Prostate gland (tissue), 2 donors: Measurements from ENCODE around the gene NTMT1. TPM values are rescaled to one million over a fixed set of nuclear protein-coding genes. Genes with fewer than 3 reads are reported as not detected.

Experiments
- DNase-seq: peaks from one replicate; pipeline ENCODE4 v3.0.0-alpha.2; 2019; ENCODE audit warnings: low spot score
- H3K27ac ChIP-seq, 2 donors: fragments of 200-600 bp; sonication (generic); 2 replicates each; pipeline ENCODE4 v1.5.1; 2017 to 2019
- H3K27me3 ChIP-seq: fragments of 200-600 bp; sonication (generic); replicated peaks from 2 replicates; pipeline ENCODE4 v1.5.1; 2019; ENCODE audit not compliant: insufficient read depth
- H3K36me3 ChIP-seq, 2 donors: fragments of 200-600 bp; sonication (generic); 1 replicate in 1 of 2; 2 replicates in 1 of 2; pipeline versions ENCODE4 v1.5.1 to v1.8.1; 2017 to 2019
- H3K4me1 ChIP-seq: fragments of 200-600 bp; sonication (generic); replicated peaks from 2 replicates; pipeline ENCODE4 v1.5.1; 2019
- H3K4me3 ChIP-seq, 2 donors: fragments of 200-600 bp; sonication (generic); 2 replicates each; pipeline ENCODE4 v1.5.1; 2017 to 2019
- H3K9me3 ChIP-seq: fragments of 200-600 bp; sonication (generic); 2 replicates; pipeline ENCODE4 v1.5.1; 2017
- CTCF ChIP-seq, 4 experiments: fragments of 200-600 bp in 2 of 4; fragments of 450-650 bp in 2 of 4; sonication (generic) in 2 of 4; IDR thresholded peaks; 1 replicate in 3 of 4; 2 replicates in 1 of 4; pipeline ENCODE4 v1.5.1; 2016 to 2019; ENCODE audit warnings: antibody characterized with exemption in 4 of 4, mild to moderate bottlenecking in 2 of 4, moderate library complexity in 2 of 4
- POLR2A ChIP-seq: fragments of 450-650 bp; IDR thresholded peaks from one replicate; pipeline ENCODE4 v1.6.1; 2016; ENCODE audit warnings: antibody characterized with exemption, mild to moderate bottlenecking
- POLR2AphosphoS5 ChIP-seq: sonication (generic); formaldehyde crosslinking; IDR thresholded peaks from one replicate; pipeline ENCODE4 v1.6.1; 2017; ENCODE audit warnings: antibody characterized with exemption
- WGBS: methylation state at CpG from one replicate; pipeline ENCODE4 v1.1.5; 2018; 5-methylcytosine and 5-hydroxymethylcytosine counted together
- intact Hi-C: fragments of 100-400 bp; cut with DNase I; formaldehyde crosslinking; loops from one replicate; pipeline ENCODE4 v1.14.2; 2022
- total RNA-seq, 2 donors: library from RNA; depleted of rRNA; stranded (reverse); fragments of >200 nt; gene quantifications; one replicate each; pipeline ENCODE4 v1.1.0, GENCODE V29; 2016

Gene NTMT1
- total RNA-seq, 2 donors from 2014 or later = 25.4 to 53.7 TPM

GRCh38 chr9:129604056-129604765, 21.8 kb upstream of the NTMT1 start:
- intact Hi-C loops = loop anchor here (10.0 kb wide), 1 partner anchor 219 kb away; no protein-coding TSS in a partner anchor
- 58% methylated on average over 12 of the region's 12 CpGs for WGBS
- H3K4me1 ChIP-seq = peaks cover 3% of the 10 kb centered on the region
- no peak for DNase-seq
- no peaks in the 10 kb centered on the region for H3K27me3 ChIP-seq
- no peak for TF ChIP-seq CTCF (IDR thresholded peaks at IDR 0.05)
- TF ChIP-seq POLR2A = no peak
- no peak for TF ChIP-seq POLR2AphosphoS5
- peak overlapping the region in 1 of 2 donors; percentile 49 for H3K27ac ChIP-seq
- H3K36me3 ChIP-seq = no peaks in the 10 kb centered on the region
- no peak overlapping the region for H3K4me3 ChIP-seq
- H3K9me3 ChIP-seq = no peaks in the 10 kb centered on the region

DNA sequence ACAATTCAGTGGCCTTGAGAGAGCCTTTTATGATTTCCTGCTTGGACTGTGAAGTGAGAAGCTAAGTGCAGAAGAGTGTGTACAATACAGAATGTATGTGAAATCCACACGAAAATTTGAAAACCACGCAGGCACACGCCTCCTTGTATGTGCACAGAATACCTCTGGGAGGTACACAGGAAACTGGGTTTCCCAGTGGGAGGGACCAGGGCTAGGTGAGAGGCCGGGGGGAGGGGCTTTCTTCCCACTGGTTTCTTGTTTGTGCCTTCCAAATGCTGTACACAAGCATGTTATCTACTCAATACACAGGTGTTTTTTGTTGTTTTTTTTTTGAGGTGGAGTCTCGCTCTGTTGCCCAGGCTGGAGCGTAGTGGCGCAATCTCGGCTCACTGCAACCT, 21.2 kb upstream of the NTMT1 start:
- no peaks in the 10 kb centered on the region for H3K36me3 ChIP-seq
- intact Hi-C loops = loop anchor here (5.0 to 10.0 kb wide), 2 partner anchors 220 to 282 kb away; no protein-coding TSS in a partner anchor
- 64% methylated on average over 8 of the region's 8 CpGs for WGBS
- no peak for DNase-seq
- H3K4me3 ChIP-seq = no peak overlapping the region
- no peaks in the 10 kb centered on the region for H3K27me3 ChIP-seq
- no peaks in the 10 kb centered on the region for H3K9me3 ChIP-seq
- peak overlapping the region in 1 of 2 donors; percentile 49 for H3K27ac ChIP-seq
- TF ChIP-seq POLR2AphosphoS5 = no peak
- TF ChIP-seq POLR2A = no peak
- TF ChIP-seq CTCF (IDR thresholded peaks at IDR 0.05) = no peak
- peaks cover 3% of the 10 kb centered on the region for H3K4me1 ChIP-seq

DNA sequence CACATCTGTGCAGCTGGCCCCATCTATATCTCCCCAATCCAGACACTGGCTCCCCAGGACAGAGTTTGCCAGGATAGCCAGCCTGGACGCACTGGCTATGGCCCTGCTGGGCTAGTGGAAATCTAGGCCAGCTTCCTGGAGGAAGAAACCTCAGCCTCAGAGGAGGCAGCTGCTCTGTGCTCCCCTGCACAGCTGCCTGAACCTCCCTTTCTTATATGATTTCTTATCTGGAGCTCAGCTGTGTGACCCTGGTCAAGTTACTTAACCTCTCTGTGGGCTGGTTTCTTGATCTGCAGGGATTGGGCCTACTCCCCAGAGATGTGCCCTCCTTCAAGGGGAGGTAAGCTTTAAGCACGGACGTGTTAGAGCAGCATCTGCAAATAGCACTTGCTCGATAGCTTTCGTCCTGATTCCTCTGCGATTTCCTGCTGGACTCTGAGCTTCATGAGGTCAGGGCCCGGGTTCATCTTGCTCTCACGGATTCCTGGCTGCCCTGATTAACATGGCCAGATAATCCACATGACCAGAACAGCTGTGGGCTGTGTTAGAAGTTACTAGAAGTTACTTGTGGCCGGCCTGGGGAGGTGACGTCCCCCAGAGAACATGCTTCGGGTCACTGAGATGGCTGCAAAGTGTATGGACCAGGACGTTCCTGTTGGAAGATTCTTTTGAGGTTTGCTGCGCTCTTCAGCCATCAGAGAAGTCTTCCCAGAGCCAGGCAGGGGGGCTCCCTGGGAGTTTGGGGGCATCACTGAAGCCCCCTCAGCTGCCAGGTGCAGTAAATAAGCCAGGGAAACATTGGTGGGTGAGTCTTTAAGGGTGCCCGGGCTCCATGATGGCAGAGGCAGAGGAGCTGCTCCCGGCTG, 19.6 kb upstream of the NTMT1 start:
- TF ChIP-seq CTCF (IDR thresholded peaks at IDR 0.05) (no peak), POLR2A (no peak), POLR2AphosphoS5 (no peak)
- intact Hi-C loops = loop anchor here (5.0 to 10.0 kb wide), 2 partner anchors 222 to 284 kb away; no protein-coding TSS in a partner anchor
- WGBS = 76% methylated on average over 15 of the region's 15 CpGs

GRCh38 chr9:129607027-129607387, 19.0 kb upstream of the NTMT1 start:
- no peak overlapping the region for H3K4me3 ChIP-seq
- no peaks in the 10 kb centered on the region for H3K27me3 ChIP-seq
- no peaks in the 10 kb centered on the region for H3K36me3 ChIP-seq
- no peaks in the 10 kb centered on the region for H3K9me3 ChIP-seq
- no peak for DNase-seq
- intact Hi-C loops = loop anchor here (5.0 to 10.0 kb wide), 2 partner anchors 222 to 285 kb away; no protein-coding TSS in a partner anchor
- peak overlapping the region; percentile 89 to 94 for H3K27ac ChIP-seq
- H3K4me1 ChIP-seq = peaks cover 6% of the 10 kb centered on the region
- no peak for TF ChIP-seq CTCF (IDR thresholded peaks at IDR 0.05)
- no peak for TF ChIP-seq POLR2AphosphoS5
- no peak for TF ChIP-seq POLR2A
- 82% methylated on average over 6 of the region's 6 CpGs for WGBS

More for the DNA sequence above, 19.6 kb upstream of the NTMT1 start:
- H3K27me3 ChIP-seq = no peaks in the 10 kb centered on the region
- H3K27ac ChIP-seq = peak overlapping the region; percentile 89 to 94
- H3K9me3 ChIP-seq = no peaks in the 10 kb centered on the region
- no peak overlapping the region for H3K4me3 ChIP-seq
- no peak for DNase-seq
- no peaks in the 10 kb centered on the region for H3K36me3 ChIP-seq
- H3K4me1 ChIP-seq = peaks cover 6% of the 10 kb centered on the region
